Measurements from ENCODE around the gene SLC35F3. TPM values are rescaled to one million over a fixed set of nuclear protein-coding genes. Genes with fewer than 3 reads are reported as not detected.

Gene SLC35F3
- total and polyA plus RNA-seq, 7 experiments from 2014 or later, result 0.11 to 15.2 (median 0.96) TPM; not detected in 2

DNA sequence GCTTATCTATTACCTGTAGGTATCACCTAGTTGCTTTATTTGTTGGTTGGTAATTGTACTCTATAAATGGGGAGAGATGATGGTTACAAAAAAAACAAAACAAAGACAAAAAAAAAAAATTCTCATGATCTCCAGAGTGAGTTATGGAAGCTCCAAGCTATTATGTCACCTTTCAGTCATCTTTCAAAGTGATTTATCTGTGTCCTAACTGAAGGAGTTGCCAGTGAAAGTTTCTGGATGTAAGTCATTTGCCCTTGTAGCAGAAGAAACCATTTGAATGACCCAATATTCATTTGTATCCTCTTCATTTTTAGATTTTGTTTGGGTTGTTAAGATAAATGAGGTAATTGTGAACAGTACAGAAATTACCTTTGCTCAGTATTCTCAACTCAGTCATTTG lies 3.6 kb downstream of the SLC35F3 start:
- Mint-ChIP-seq H3K4me3 (no peak overlapping the region), H3K27me3 (peaks cover 45 to 71% (median 57%) of the 10 kb centered on the region in 5 donors), H3K4me1 (peaks cover 0 to 14% (median 7%) of the 10 kb centered on the region in 7 donors), H3K36me3 (peaks cover 0 to 10% (median 4%) of the 10 kb centered on the region in 5 donors), H3K9me3 (peaks cover 0 to 5% (median 2%) of the 10 kb centered on the region in 11 donors), H3K27ac (no peak overlapping the region)
- Histone ChIP-seq H3K36me3 (ENCODE audit: control insufficient read depth in 2 of 3, insufficient read depth in 3 of 3, low read length in 3 of 3) (no peaks in the 10 kb centered on the region), H3K27me3 (ENCODE audit: control insufficient read depth in 2 of 2, insufficient read depth in 2 of 2, low read length in 2 of 2) (peaks cover 0 to 5% of the 10 kb centered on the region in 2 donors), H3K4me1 (ENCODE audit: control insufficient read depth in 2 of 2, insufficient read depth in 2 of 2, low read length in 2 of 2) (no peaks in the 10 kb centered on the region), H3K27ac (ENCODE audit: low read depth, low read length) (no peak overlapping the region), H3K9me3 (ENCODE audit: control insufficient read depth in 2 of 3, low read length in 3 of 3) (no peaks in the 10 kb centered on the region), H3K4me3 (ENCODE audit: low read length) (no peak overlapping the region)
- ATAC-seq, result no peak
- no peak for DNase-seq
- intact Hi-C loops (cut with micrococcal nuclease), result no loop called here
- POLR2A ChIA-PET, result no interaction called here
- CTCF ChIA-PET, result no interaction called here

DNA sequence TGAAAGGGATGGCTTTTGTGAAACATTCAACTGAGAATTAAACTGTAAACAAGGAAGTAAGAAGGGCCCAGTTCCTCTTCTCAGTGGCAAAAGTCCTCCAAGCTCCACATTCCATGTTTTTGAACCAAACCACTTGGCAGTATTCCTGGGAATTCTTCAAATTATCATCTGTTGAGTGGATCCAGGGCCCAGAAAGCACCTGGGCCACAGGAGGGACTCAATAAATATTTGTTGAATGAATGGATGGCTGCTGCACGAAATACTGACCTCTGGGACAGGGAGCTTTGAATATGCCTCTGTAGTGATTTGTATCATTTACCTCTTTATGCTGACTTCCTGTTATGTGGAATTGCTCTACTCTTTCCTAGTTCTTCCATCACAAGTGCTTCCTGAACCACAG lies 4.7 kb downstream of the SLC35F3 start:
- Mint-ChIP-seq H3K27me3 (peaks cover 34 to 60% (median 48%) of the 10 kb centered on the region in 5 donors), H3K27ac (no peak overlapping the region), H3K36me3 (peaks cover 0 to 7% (median 2%) of the 10 kb centered on the region in 5 donors), H3K4me1 (peaks cover 0 to 10% (median 3%) of the 10 kb centered on the region in 7 donors), H3K4me3 (no peak overlapping the region), H3K9me3 (peaks cover 0 to 5% (median 0%) of the 10 kb centered on the region in 11 donors)
- ATAC-seq (no peak), DNase-seq (no peak)
- POLR2A ChIA-PET, result interaction anchor here (0.5 kb wide), 1 partner anchor 396 kb away, joined by 4 read pairs; no protein-coding TSS in a partner anchor
- Histone ChIP-seq H3K4me3 (ENCODE audit: low read length) (no peak overlapping the region), H3K9me3 (ENCODE audit: control insufficient read depth in 2 of 3, low read length in 3 of 3) (no peaks in the 10 kb centered on the region), H3K27me3 (ENCODE audit: control insufficient read depth in 2 of 2, insufficient read depth in 2 of 2, low read length in 2 of 2) (peaks cover 0 to 5% of the 10 kb centered on the region in 2 donors), H3K27ac (ENCODE audit: low read depth, low read length) (no peak overlapping the region), H3K36me3 (ENCODE audit: control insufficient read depth in 2 of 3, insufficient read depth in 3 of 3, low read length in 3 of 3) (no peaks in the 10 kb centered on the region), H3K4me1 (ENCODE audit: control insufficient read depth in 2 of 2, insufficient read depth in 2 of 2, low read length in 2 of 2) (no peaks in the 10 kb centered on the region)
- intact Hi-C loops (cut with micrococcal nuclease), result no loop called here
- CTCF ChIA-PET, result no interaction called here

DNA sequence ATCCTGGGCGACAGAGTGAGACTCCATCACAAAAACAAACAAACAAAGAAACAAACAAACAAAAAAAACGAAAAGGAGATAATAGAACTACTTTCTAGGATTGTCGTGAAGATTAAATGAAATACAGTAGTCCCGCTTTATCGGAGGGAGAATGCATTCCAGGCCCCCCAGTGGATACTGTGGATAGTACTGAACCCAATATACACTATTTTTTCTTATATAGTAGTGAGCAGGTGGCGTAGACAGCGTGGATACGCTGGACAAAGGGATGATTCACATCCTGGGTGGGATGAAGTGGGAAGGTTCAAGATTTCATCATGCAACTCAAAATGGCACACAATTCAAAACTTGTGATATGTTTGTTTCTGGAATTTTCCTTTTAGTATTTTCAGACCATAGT lies 8.0 kb downstream of the SLC35F3 start:
- Histone ChIP-seq H3K4me3 (ENCODE audit: low read length) (no peak overlapping the region), H3K9me3 (ENCODE audit: control insufficient read depth in 2 of 3, low read length in 3 of 3) (no peaks in the 10 kb centered on the region), H3K36me3 (ENCODE audit: control insufficient read depth in 2 of 3, insufficient read depth in 3 of 3, low read length in 3 of 3) (no peaks in the 10 kb centered on the region), H3K4me1 (ENCODE audit: control insufficient read depth in 2 of 2, insufficient read depth in 2 of 2, low read length in 2 of 2) (no peaks in the 10 kb centered on the region), H3K27me3 (ENCODE audit: control insufficient read depth in 2 of 2, insufficient read depth in 2 of 2, low read length in 2 of 2) (no peaks in the 10 kb centered on the region), H3K27ac (ENCODE audit: low read depth, low read length) (no peak overlapping the region)
- no peaks in the 10 kb centered on the region for H3K36me3 Mint-ChIP-seq
- ChIA-PET POLR2A (no interaction called here), CTCF (no interaction called here)
- H3K9me3 Mint-ChIP-seq, result peaks cover 0 to 12% (median 6%) of the 10 kb centered on the region in 11 donors
- H3K27me3 Mint-ChIP-seq, result peaks cover 8 to 36% (median 26%) of the 10 kb centered on the region in 5 donors
- H3K4me3 Mint-ChIP-seq, result no peak overlapping the region
- H3K4me1 Mint-ChIP-seq, result no peaks in the 10 kb centered on the region
- intact Hi-C loops (cut with micrococcal nuclease), result no loop called here
- DNase-seq (no peak), ATAC-seq (no peak)
- no peak overlapping the region for H3K27ac Mint-ChIP-seq

DNA sequence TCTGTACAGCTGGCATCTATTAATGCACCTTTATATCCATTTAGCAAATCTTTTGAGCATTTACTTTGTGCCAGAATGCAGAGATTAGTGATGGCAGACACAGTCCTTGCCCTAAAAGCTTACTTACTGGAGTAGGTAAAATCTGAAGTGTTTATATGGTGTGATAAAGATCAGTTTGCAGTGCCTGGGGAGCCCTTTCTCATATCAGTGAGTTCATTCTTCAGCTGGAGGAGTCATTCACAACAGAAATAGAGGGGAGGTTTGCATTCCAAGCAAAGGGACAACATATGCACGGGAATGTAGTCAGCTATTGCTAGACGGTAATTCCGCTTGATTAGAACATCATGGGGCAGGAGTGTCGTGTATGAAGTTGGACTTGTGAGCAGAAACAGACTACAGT lies 8.4 kb downstream of the SLC35F3 start:
- intact Hi-C loops (cut with micrococcal nuclease), result no loop called here
- no peaks in the 10 kb centered on the region for H3K36me3 Mint-ChIP-seq
- no peaks in the 10 kb centered on the region for H3K36me3 ChIP-seq (ENCODE audit: control insufficient read depth in 2 of 3, insufficient read depth in 3 of 3, low read length in 3 of 3)
- no peak overlapping the region for H3K4me3 Mint-ChIP-seq
- H3K9me3 Mint-ChIP-seq, result peaks cover 0 to 12% (median 6%) of the 10 kb centered on the region in 11 donors
- H3K4me3 ChIP-seq (ENCODE audit: low read length), result no peak overlapping the region
- POLR2A ChIA-PET, result no interaction called here
- no peak overlapping the region for H3K27ac ChIP-seq (ENCODE audit: low read depth, low read length)
- ATAC-seq (no peak), DNase-seq (no peak)
- no peak overlapping the region for H3K27ac Mint-ChIP-seq
- H3K4me1 Mint-ChIP-seq, result no peaks in the 10 kb centered on the region
- CTCF ChIA-PET, result no interaction called here
- H3K27me3 Mint-ChIP-seq, result peaks cover 5 to 32% (median 21%) of the 10 kb centered on the region in 5 donors
- no peaks in the 10 kb centered on the region for H3K27me3 ChIP-seq (ENCODE audit: control insufficient read depth in 2 of 2, insufficient read depth in 2 of 2, low read length in 2 of 2)
- no peaks in the 10 kb centered on the region for H3K9me3 ChIP-seq (ENCODE audit: control insufficient read depth in 2 of 3, low read length in 3 of 3)
- H3K4me1 ChIP-seq (ENCODE audit: control insufficient read depth in 2 of 2, insufficient read depth in 2 of 2, low read length in 2 of 2), result no peaks in the 10 kb centered on the region

DNA sequence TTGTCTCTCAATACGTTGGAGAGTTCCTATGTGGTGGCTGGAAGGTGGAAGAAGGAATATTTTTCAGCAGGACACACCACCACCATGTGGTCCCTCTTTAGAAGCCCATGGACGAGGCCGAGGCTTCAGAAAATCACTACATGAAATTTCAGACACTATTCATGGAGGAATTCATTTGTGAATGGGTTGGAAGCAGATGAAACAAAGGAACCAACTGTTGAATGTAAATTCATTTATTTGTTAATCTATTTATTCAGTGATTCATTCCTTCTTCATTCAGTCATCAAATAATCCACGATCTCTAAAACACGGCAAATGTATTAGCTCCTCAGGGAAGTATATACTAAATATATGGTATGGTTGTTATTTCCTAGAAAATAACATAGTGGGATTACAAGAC lies 12.2 kb downstream of the SLC35F3 start:
- no peak for DNase-seq
- Mint-ChIP-seq H3K4me3 (no peak overlapping the region), H3K27me3 (peaks cover 0 to 17% (median 9%) of the 10 kb centered on the region in 5 donors), H3K27ac (no peak overlapping the region), H3K36me3 (no peaks in the 10 kb centered on the region), H3K9me3 (peaks cover 2 to 18% (median 7%) of the 10 kb centered on the region in 11 donors), H3K4me1 (peaks cover 0 to 2% (median 0%) of the 10 kb centered on the region in 7 donors)
- Histone ChIP-seq H3K4me1 (ENCODE audit: control insufficient read depth in 2 of 2, insufficient read depth in 2 of 2, low read length in 2 of 2) (no peaks in the 10 kb centered on the region), H3K4me3 (ENCODE audit: low read length) (no peak overlapping the region), H3K27me3 (ENCODE audit: control insufficient read depth in 2 of 2, insufficient read depth in 2 of 2, low read length in 2 of 2) (no peaks in the 10 kb centered on the region), H3K9me3 (ENCODE audit: control insufficient read depth in 2 of 3, low read length in 3 of 3) (no peaks in the 10 kb centered on the region), H3K27ac (ENCODE audit: low read depth, low read length) (no peak overlapping the region), H3K36me3 (ENCODE audit: control insufficient read depth in 2 of 3, insufficient read depth in 3 of 3, low read length in 3 of 3) (no peaks in the 10 kb centered on the region)
- no peak for ATAC-seq
- intact Hi-C loops (cut with micrococcal nuclease), result no loop called here
- ChIA-PET POLR2A (no interaction called here), CTCF (no interaction called here)

DNA sequence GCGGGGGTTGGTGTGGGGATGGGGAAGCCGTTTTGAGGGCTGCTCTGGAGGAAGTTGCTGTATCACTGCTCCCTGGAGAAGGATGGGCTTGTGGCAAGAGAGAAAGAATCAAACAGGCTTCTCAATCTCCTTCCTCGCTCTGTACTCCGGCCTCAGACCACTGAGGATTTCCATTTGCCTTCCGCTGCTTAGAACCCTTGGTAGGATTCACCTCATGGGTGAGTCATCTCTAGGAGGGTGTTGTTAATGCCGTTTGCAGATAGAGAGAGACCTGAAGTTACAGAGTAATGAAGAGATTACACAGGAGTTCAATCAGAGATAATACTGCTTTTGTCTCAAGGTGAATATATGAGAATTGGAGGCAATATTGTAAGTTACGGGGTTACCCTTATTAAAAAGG lies 15.3 kb downstream of the SLC35F3 start:
- H3K27me3 Mint-ChIP-seq, result peaks cover 0 to 13% (median 4%) of the 10 kb centered on the region in 5 donors
- no peak for DNase-seq
- H3K36me3 Mint-ChIP-seq, result no peaks in the 10 kb centered on the region

DNA sequence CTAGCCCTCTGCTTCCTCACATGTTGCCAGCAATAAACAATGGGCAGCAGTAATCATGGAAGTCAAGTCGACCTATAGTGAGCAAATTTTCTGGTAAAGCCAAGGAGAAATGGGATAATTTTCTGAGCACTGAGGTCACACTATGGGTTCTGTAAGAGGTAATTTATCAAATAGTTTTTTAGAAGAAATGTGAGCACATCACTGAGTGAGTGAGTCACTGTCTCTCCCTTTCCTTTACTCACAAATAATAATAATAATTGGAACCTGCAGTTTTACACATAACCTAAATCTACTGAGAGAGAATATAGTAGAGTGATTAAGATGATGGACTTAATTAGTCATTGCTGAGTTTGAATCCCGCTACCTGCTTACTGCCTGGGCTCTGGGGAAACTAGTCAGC lies 23.6 kb downstream of the SLC35F3 start:
- Histone ChIP-seq H3K4me1 (ENCODE audit: control insufficient read depth in 2 of 2, insufficient read depth in 2 of 2, low read length in 2 of 2) (no peaks in the 10 kb centered on the region), H3K9me3 (ENCODE audit: control insufficient read depth in 2 of 3, low read length in 3 of 3) (no peaks in the 10 kb centered on the region), H3K27me3 (ENCODE audit: control insufficient read depth in 2 of 2, insufficient read depth in 2 of 2, low read length in 2 of 2) (no peaks in the 10 kb centered on the region), H3K4me3 (ENCODE audit: low read length) (no peak overlapping the region), H3K27ac (ENCODE audit: low read depth, low read length) (no peak overlapping the region), H3K36me3 (ENCODE audit: control insufficient read depth in 2 of 3, insufficient read depth in 3 of 3, low read length in 3 of 3) (no peaks in the 10 kb centered on the region)
- CTCF ChIA-PET, result no interaction called here
- no peak overlapping the region for H3K27ac Mint-ChIP-seq
- H3K4me1 Mint-ChIP-seq, result no peaks in the 10 kb centered on the region
- no peak overlapping the region for H3K4me3 Mint-ChIP-seq
- intact Hi-C loops (cut with micrococcal nuclease), result no loop called here
- POLR2A ChIA-PET, result no interaction called here
- peaks cover 0 to 25% (median 11%) of the 10 kb centered on the region in 5 donors for H3K27me3 Mint-ChIP-seq
- peaks cover 0 to 12% (median 5%) of the 10 kb centered on the region in 11 donors for H3K9me3 Mint-ChIP-seq
- DNase-seq (no peak), ATAC-seq (no peak)
- H3K36me3 Mint-ChIP-seq, result no peaks in the 10 kb centered on the region

More for the DNA sequence above, 15.3 kb downstream of the SLC35F3 start:
- Mint-ChIP-seq H3K4me3 (no peak overlapping the region), H3K4me1 (peaks cover 0 to 2% (median 0%) of the 10 kb centered on the region in 7 donors), H3K27ac (no peak overlapping the region), H3K9me3 (peaks cover 4 to 32% (median 13%) of the 10 kb centered on the region in 11 donors)
- no peaks in the 10 kb centered on the region for H3K4me1 ChIP-seq (ENCODE audit: control insufficient read depth in 2 of 2, insufficient read depth in 2 of 2, low read length in 2 of 2)
- CTCF ChIA-PET, result no interaction called here
- H3K9me3 ChIP-seq (ENCODE audit: control insufficient read depth in 2 of 3, low read length in 3 of 3), result no peaks in the 10 kb centered on the region
- POLR2A ChIA-PET, result no interaction called here
- ATAC-seq, result no peak
- H3K27ac ChIP-seq (ENCODE audit: low read depth, low read length), result no peak overlapping the region
- H3K4me3 ChIP-seq (ENCODE audit: low read length), result no peak overlapping the region
- H3K27me3 ChIP-seq (ENCODE audit: control insufficient read depth in 2 of 2, insufficient read depth in 2 of 2, low read length in 2 of 2), result no peaks in the 10 kb centered on the region
- intact Hi-C loops (cut with micrococcal nuclease), result no loop called here
- no peaks in the 10 kb centered on the region for H3K36me3 ChIP-seq (ENCODE audit: control insufficient read depth in 2 of 3, insufficient read depth in 3 of 3, low read length in 3 of 3)
